ENCODE results near the gene PIK3C3. TPM values are rescaled to one million over a fixed set of nuclear protein-coding genes. Genes with fewer than 3 reads are reported as not detected.
"Not testable (repeated sequence)": the region's sequence is repeated elsewhere in the genome, so short reads cannot be mapped to it uniquely, and the experiment has no call there.

Gene PIK3C3
- total RNA-seq, 1 donor from 2014 or later, result 41.5 TPM

- Mint-ChIP-seq H3K27me3 (ENCODE audit: low read depth) (no peaks in the 10 kb centered on the region), H3K9me3 (peaks cover 7% of the 10 kb centered on the region), H3K4me3 (no peak overlapping the region), H3K36me3 (ENCODE audit: low read depth) (peaks cover 31% of the 10 kb centered on the region), H3K4me1 (no peaks in the 10 kb centered on the region), H3K27ac (ENCODE audit: unreplicated experiment) (no peak overlapping the region)
- no peak for DNase-seq (ENCODE audit: low read depth, low spot score)
- TF ChIP-seq CTCF (conservative IDR thresholded peaks at IDR 0.05), result no peak
Observed at GRCh38 chr18:42001801-42002200, 46.8 kb downstream of the PIK3C3 start.

- DNase-seq (ENCODE audit: low read depth, low spot score), result no peak
- H3K27me3 Mint-ChIP-seq (ENCODE audit: low read depth), result no peaks in the 10 kb centered on the region
- peaks cover 7% of the 10 kb centered on the region for H3K9me3 Mint-ChIP-seq
- H3K4me1 Mint-ChIP-seq, result no peaks in the 10 kb centered on the region
- peaks cover 26% of the 10 kb centered on the region for H3K36me3 Mint-ChIP-seq (ENCODE audit: low read depth)
- no peak overlapping the region for H3K4me3 Mint-ChIP-seq
- H3K27ac Mint-ChIP-seq (ENCODE audit: unreplicated experiment), result no peak overlapping the region
- no peak for TF ChIP-seq CTCF (conservative IDR thresholded peaks at IDR 0.05)
Observed at GRCh38 chr18:42004653-42005052, 49.6 kb downstream of the PIK3C3 start.

- Mint-ChIP-seq H3K27me3 (ENCODE audit: low read depth) (no peaks in the 10 kb centered on the region), H3K27ac (ENCODE audit: unreplicated experiment) (no peak overlapping the region), H3K4me1 (no peaks in the 10 kb centered on the region), H3K4me3 (no peak overlapping the region), H3K36me3 (ENCODE audit: low read depth) (peaks cover 21% of the 10 kb centered on the region), H3K9me3 (peaks cover under 1% of the 10 kb centered on the region)
- TF ChIP-seq CTCF (conservative IDR thresholded peaks at IDR 0.05), result no peak
- no peak for DNase-seq (ENCODE audit: low read depth, low spot score)
Observed at GRCh38 chr18:42005782-42006181, 50.7 kb downstream of the PIK3C3 start.

- peaks cover 11% of the 10 kb centered on the region for H3K36me3 Mint-ChIP-seq (ENCODE audit: low read depth)
- H3K27me3 Mint-ChIP-seq (ENCODE audit: low read depth); H3K4me1 Mint-ChIP-seq; DNase-seq (ENCODE audit: low read depth, low spot score); H3K27ac Mint-ChIP-seq (ENCODE audit: unreplicated experiment); H3K4me3 Mint-ChIP-seq; H3K9me3 Mint-ChIP-seq: not testable (repeated sequence)
Observed at GRCh38 chr18:42009457-42009856, 54.4 kb downstream of the PIK3C3 start.

- peaks cover 11% of the 10 kb centered on the region for H3K36me3 Mint-ChIP-seq (ENCODE audit: low read depth)
- no peak for DNase-seq (ENCODE audit: low read depth, low spot score)
- H3K27ac Mint-ChIP-seq (ENCODE audit: unreplicated experiment), result no peak overlapping the region
- H3K4me1 Mint-ChIP-seq, result no peaks in the 10 kb centered on the region
- no peak overlapping the region for H3K4me3 Mint-ChIP-seq
- H3K27me3 Mint-ChIP-seq (ENCODE audit: low read depth), result no peaks in the 10 kb centered on the region
- no peak for TF ChIP-seq CTCF (conservative IDR thresholded peaks at IDR 0.05)
- H3K9me3 Mint-ChIP-seq, result no peaks in the 10 kb centered on the region
Observed at GRCh38 chr18:42011053-42011452, 56.0 kb downstream of the PIK3C3 start.

- H3K36me3 Mint-ChIP-seq (ENCODE audit: low read depth), result peaks cover 12% of the 10 kb centered on the region
- H3K4me1 Mint-ChIP-seq, result no peaks in the 10 kb centered on the region
- no peak overlapping the region for H3K4me3 Mint-ChIP-seq
- no peaks in the 10 kb centered on the region for H3K27me3 Mint-ChIP-seq (ENCODE audit: low read depth)
- TF ChIP-seq CTCF (conservative IDR thresholded peaks at IDR 0.05), result no peak
- H3K27ac Mint-ChIP-seq (ENCODE audit: unreplicated experiment), result no peak overlapping the region
- H3K9me3 Mint-ChIP-seq, result no peaks in the 10 kb centered on the region
- DNase-seq (ENCODE audit: low read depth, low spot score), result no peak
Observed at GRCh38 chr18:42018831-42019230, 63.8 kb downstream of the PIK3C3 start.
